ENCODE results near the gene FBXW9. TPM values are rescaled to one million over a fixed set of nuclear protein-coding genes. Genes with fewer than 3 reads are reported as not detected.

FBXW9 gene
- total RNA-seq (1 to 10 TPM; 7.9 to 8.1 TPM), polyA plus RNA-seq (5.9 TPM)

- no peaks in the 10 kb centered on the region for H3K9me3 Mint-ChIP-seq
Measured at GRCh38 chr19:12696366-12697335, at the start of gene FBXW9. Gene FBXW9, minus strand, starts transcription at chr19:12696631. Its CDS starts 50 bp downstream, at chr19:12696581.

DNA sequence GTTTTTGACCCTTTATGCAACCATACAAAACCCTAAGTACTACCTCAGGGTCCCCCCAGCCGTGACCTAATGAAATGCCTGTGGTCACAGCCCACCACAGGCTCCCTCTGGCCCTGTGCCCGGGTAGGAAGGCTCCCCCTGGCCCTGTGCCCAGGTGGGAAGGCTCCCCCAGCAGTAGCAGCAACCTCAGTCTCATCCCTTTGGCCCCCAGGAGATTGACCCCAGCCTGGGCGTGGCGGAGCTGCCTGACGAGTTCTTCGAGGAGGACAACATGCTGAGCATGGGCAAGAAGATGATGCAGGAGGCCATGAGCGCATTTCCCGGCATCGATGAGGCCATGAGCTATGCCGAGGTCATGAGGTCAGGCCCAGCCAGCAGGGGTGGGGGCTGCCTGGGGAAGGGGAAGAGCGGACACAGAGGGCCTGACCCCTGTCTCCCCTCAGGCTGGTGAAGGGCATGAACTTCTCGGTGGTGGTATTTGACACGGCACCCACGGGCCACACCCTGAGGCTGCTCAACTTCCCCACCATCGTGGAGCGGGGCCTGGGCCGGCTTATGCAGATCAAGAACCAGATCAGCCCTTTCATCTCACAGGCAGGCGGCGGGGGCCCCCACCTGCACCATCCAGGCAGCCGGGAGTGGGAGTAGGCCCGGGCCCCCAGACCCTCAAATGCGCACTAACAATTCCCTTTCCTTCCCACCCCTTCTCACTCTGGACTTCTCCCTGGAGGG is 48.9 kb upstream of the FBXW9 start:
- POLR2A ChIA-PET: no interaction called here
- Mint-ChIP-seq H3K4me3 (no peak overlapping the region), H3K27ac (no peak overlapping the region), H3K9me3 (peaks cover 0 to 6% (median 0%) of the 10 kb centered on the region in 5 donors), H3K4me1 (peaks cover 5 to 11% (median 9%) of the 10 kb centered on the region in 3 donors), H3K27me3 (peaks cover 0 to 1% of the 10 kb centered on the region in 2 donors), H3K36me3 (peaks cover 11 to 57% (median 19%) of the 10 kb centered on the region in 3 donors)
- DNase-seq: no peak
- H3K36me3 ChIP-seq (ENCODE audit: insufficient read depth, low read length): peaks cover 13% of the 10 kb centered on the region
- no peaks in the 10 kb centered on the region for H3K9me3 ChIP-seq (ENCODE audit: low read length)
- CTCF ChIA-PET: interaction anchor here (1.3 to 3.6 kb wide), 5 partner anchors 15 to 103 kb away, joined by 3 to 10 read pairs (median 6); no protein-coding TSS in a partner anchor
- no peaks in the 10 kb centered on the region for H3K4me1 ChIP-seq (ENCODE audit: insufficient read depth, low read length)
- H3K4me3 ChIP-seq (ENCODE audit: low read length): no peak overlapping the region
- no peak overlapping the region for H3K27ac ChIP-seq (ENCODE audit: low read depth, low read length)
- H3K27me3 ChIP-seq (ENCODE audit: insufficient read depth, low read length, poor library complexity, severe bottlenecking): no peaks in the 10 kb centered on the region

More at GRCh38 chr19:12696366-12697335, at the start of gene FBXW9:
- DNase-seq: peak; percentile 91 to 98 (median 96)
- peaks cover 10 to 15% (median 12%) of the 10 kb centered on the region in 3 donors for H3K4me1 Mint-ChIP-seq
- ChIA-PET CTCF (interaction anchor here (0.8 to 1.6 kb wide), 7 partner anchors 11 to 64 kb away, joined by 3 to 5 read pairs (median 4); partner anchors contain the start of genes DHPS and TRIR), POLR2A (interaction anchor here (0.5 to 2.4 kb wide), 9 partner anchors 12 to 773 kb away, joined by 3 to 11 read pairs (median 4); partner anchors contain the start of genes DHPS and TRIR)
- Histone ChIP-seq H3K4me3 (ENCODE audit: low read length) (peak within 1 kb of the TSS; percentile 58), H3K4me1 (ENCODE audit: insufficient read depth, low read length) (peaks cover 12% of the 10 kb centered on the region), H3K9me3 (ENCODE audit: low read length) (no peaks in the 10 kb centered on the region), H3K27me3 (ENCODE audit: insufficient read depth, low read length, poor library complexity, severe bottlenecking) (no peaks in the 10 kb centered on the region), H3K27ac (ENCODE audit: low read depth, low read length) (peak within 1 kb of the TSS; percentile 79), H3K36me3 (ENCODE audit: insufficient read depth, low read length) (no peaks in the 10 kb centered on the region)
- peak within 1 kb of the TSS; percentile 93 to 99 (median 96) for H3K27ac Mint-ChIP-seq
- H3K4me3 Mint-ChIP-seq: peak within 1 kb of the TSS; percentile 87 to 98 (median 92)
- H3K36me3 Mint-ChIP-seq: peaks cover 0 to 21% (median 0%) of the 10 kb centered on the region in 3 donors
- H3K27me3 Mint-ChIP-seq: peaks cover 0 to 3% of the 10 kb centered on the region in 2 donors

- H3K27ac ChIP-seq (ENCODE audit: low read depth, low read length): peak overlapping the region; percentile 95
- CTCF ChIA-PET: interaction anchor here (0.9 to 3.1 kb wide), 5 partner anchors 15 to 65 kb away, joined by 3 to 15 read pairs (median 6); no protein-coding TSS in a partner anchor
Measured at GRCh38 chr19:12737835-12738351, 41.5 kb upstream of the FBXW9 start.

DNA sequence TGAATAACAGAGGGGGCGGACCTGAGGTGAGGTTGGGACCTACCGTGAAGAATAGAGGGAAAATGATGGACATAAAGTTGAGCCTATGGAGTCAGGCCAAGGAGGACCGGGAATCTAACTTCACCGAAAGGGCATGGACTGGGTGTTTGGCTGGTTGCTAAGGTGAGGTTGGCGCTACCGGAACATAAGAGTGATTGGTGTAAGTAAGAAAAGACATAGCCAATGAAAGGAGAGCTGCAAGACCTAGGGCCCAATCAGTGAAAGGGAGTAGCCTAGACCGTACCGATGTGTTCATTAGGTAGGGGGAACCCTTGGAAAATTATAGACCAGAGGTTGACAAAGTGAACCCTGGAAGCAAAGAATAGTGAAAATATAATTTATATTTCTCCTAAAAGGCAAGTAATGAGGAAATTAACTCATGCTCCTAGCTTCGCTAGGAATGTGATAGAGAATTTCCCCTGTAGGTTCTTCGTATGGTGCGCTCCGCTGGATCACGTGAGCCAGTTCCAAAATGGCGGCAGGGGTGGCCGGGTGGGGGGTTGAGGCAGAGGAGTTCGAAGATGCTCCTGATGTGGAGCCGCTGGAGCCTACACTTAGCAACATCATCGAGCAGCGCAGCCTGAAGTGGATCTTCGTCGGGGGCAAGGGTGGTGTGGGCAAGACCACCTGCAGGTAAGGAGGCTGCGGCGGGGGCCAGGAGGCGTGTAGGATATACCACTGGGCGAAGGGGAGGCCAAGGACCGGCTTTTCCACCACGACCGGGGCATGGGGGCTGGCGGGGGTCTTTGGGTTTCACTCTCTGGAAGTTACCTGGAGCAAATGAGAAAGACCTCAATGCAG is 40.8 kb upstream of the FBXW9 start, which contains the start of gene GET3:
Gene GET3, plus strand, starts transcription at position 503 of the 840 bp plus-strand sequence. Its CDS starts 9 bp downstream, at position 512.
- POLR2A ChIA-PET: interaction anchor here (0.8 to 4.9 kb wide), 6 partner anchors 14 to 126 kb away, joined by 3 to 38 read pairs (median 6); partner anchors contain the start of genes TNPO2 and ZNF791
- Histone ChIP-seq H3K27me3 (ENCODE audit: insufficient read depth, low read length, poor library complexity, severe bottlenecking) (no peaks in the 10 kb centered on the region), H3K36me3 (ENCODE audit: insufficient read depth, low read length) (peaks cover 14% of the 10 kb centered on the region), H3K4me3 (ENCODE audit: low read length) (peak within 1 kb of the TSS; percentile 81), H3K27ac (ENCODE audit: low read depth, low read length) (peak within 1 kb of the TSS; percentile 95), H3K4me1 (ENCODE audit: insufficient read depth, low read length) (peaks cover 37% of the 10 kb centered on the region), H3K9me3 (ENCODE audit: low read length) (no peaks in the 10 kb centered on the region)
- H3K36me3 Mint-ChIP-seq: peaks cover 0 to 37% (median 4%) of the 10 kb centered on the region in 3 donors
- H3K4me3 Mint-ChIP-seq: peak within 1 kb of the TSS; percentile 87 to 100 (median 99)
- peaks cover 36 to 48% (median 42%) of the 10 kb centered on the region in 3 donors for H3K4me1 Mint-ChIP-seq
- H3K9me3 Mint-ChIP-seq: no peaks in the 10 kb centered on the region
- no peaks in the 10 kb centered on the region for H3K27me3 Mint-ChIP-seq
- CTCF ChIA-PET: interaction anchor here (0.8 to 3.1 kb wide), 9 partner anchors 14 to 97 kb away, joined by 3 to 15 read pairs (median 4); no protein-coding TSS in a partner anchor
- DNase-seq: peak; percentile 69 to 89 (median 85)
- peak within 1 kb of the TSS; percentile 93 to 99 (median 97) for H3K27ac Mint-ChIP-seq

More at GRCh38 chr19:12737835-12738351, 41.5 kb upstream of the FBXW9 start:
- H3K36me3 ChIP-seq (ENCODE audit: insufficient read depth, low read length): peaks cover 14% of the 10 kb centered on the region
- peaks cover 3 to 39% (median 7%) of the 10 kb centered on the region in 3 donors for H3K36me3 Mint-ChIP-seq
- peaks cover 31% of the 10 kb centered on the region for H3K4me1 ChIP-seq (ENCODE audit: insufficient read depth, low read length)
- peak overlapping the region in 5 of 8 donors; percentile 93 to 99 (median 95) for H3K27ac Mint-ChIP-seq
- no peak for DNase-seq
- no peaks in the 10 kb centered on the region for H3K9me3 ChIP-seq (ENCODE audit: low read length)
- H3K4me1 Mint-ChIP-seq: peaks cover 31 to 44% (median 38%) of the 10 kb centered on the region in 3 donors
- H3K4me3 Mint-ChIP-seq: peak overlapping the region; percentile 87 to 100 (median 99)
- no peaks in the 10 kb centered on the region for H3K27me3 ChIP-seq (ENCODE audit: insufficient read depth, low read length, poor library complexity, severe bottlenecking)
- H3K4me3 ChIP-seq (ENCODE audit: low read length): peak overlapping the region; percentile 81
- H3K27me3 Mint-ChIP-seq: no peaks in the 10 kb centered on the region
- H3K9me3 Mint-ChIP-seq: no peaks in the 10 kb centered on the region
- POLR2A ChIA-PET: interaction anchor here (0.8 to 1.4 kb wide), 2 partner anchors 60 to 127 kb away, joined by 4 to 6 read pairs; partner anchors contain the start of gene ZNF791

DNA sequence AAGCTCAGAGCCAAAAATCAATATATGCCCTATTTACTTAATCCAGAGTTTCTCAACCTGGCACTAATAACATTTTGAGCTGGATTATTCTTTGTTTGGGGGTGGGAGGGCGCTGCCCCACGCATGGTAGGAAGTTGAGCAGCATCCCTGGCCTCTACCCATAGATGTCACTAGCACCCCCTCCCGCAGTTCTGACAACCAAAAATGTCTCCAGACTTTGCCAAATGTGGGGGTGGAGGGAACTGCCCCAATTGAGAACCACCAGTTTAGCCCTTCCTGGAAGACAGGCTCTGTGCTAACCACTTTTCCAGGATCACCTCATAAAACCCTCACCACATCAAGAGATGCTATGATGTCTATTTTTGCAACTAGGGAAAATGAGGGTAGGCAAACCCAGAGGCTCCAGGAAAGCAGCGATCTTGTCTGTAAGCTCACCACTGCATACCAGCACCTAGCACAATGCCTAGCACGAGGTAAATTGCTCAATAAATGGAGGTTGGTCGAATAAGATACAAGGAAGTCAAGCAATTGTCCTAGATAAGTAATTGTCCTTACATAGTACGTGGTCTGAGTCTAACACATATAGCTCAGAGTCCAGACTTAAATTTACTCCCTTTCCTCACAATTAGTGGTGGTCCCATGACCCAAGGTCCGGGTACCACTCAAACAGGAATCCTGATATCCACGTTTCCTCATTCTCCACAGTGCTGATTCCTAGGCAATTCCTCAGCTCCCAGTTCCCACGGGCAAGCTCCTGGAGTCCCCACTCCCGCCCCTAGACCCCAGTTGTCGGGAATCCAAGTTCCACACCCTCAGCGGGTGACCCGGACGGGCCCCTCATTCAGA is 37.2 kb upstream of the FBXW9 start:
- H3K36me3 Mint-ChIP-seq: peaks cover 0 to 52% (median 11%) of the 10 kb centered on the region in 3 donors
- no peaks in the 10 kb centered on the region for H3K9me3 Mint-ChIP-seq
- peak overlapping the region; percentile 84 to 96 (median 92) for H3K27ac Mint-ChIP-seq
- H3K4me3 ChIP-seq (ENCODE audit: low read length): peak overlapping the region; percentile 68
- POLR2A ChIA-PET: interaction anchor here (0.6 to 4.9 kb wide), 8 partner anchors 11 to 369 kb away, joined by 3 to 38 read pairs (median 4); partner anchors contain the start of genes DHPS, FBXW9, JUNB and TNPO2
- H3K27me3 Mint-ChIP-seq: no peaks in the 10 kb centered on the region
- peak overlapping the region; percentile 88 for H3K27ac ChIP-seq (ENCODE audit: low read depth, low read length)
- peak in 3 of 5 donors; percentile 21 to 59 (median 48) for DNase-seq
- peaks cover 41% of the 10 kb centered on the region for H3K4me1 ChIP-seq (ENCODE audit: insufficient read depth, low read length)
- no peaks in the 10 kb centered on the region for H3K27me3 ChIP-seq (ENCODE audit: insufficient read depth, low read length, poor library complexity, severe bottlenecking)
- peaks cover 46 to 59% (median 46%) of the 10 kb centered on the region in 3 donors for H3K4me1 Mint-ChIP-seq
- H3K36me3 ChIP-seq (ENCODE audit: insufficient read depth, low read length): peaks cover 26% of the 10 kb centered on the region
- no peaks in the 10 kb centered on the region for H3K9me3 ChIP-seq (ENCODE audit: low read length)
- H3K4me3 Mint-ChIP-seq: peak overlapping the region; percentile 90 to 98 (median 93)
- CTCF ChIA-PET: interaction anchor here (1.0 to 3.8 kb wide), 11 partner anchors 9 to 113 kb away, joined by 3 to 25 read pairs (median 4); partner anchors contain the start of gene TNPO2

GRCh38 chr19:12731337-12731736 is 34.9 kb upstream of the FBXW9 start:
- no peak overlapping the region for H3K4me3 ChIP-seq (ENCODE audit: low read length)
- H3K9me3 ChIP-seq (ENCODE audit: low read length): no peaks in the 10 kb centered on the region
- H3K36me3 ChIP-seq (ENCODE audit: insufficient read depth, low read length): peaks cover 24% of the 10 kb centered on the region
- Mint-ChIP-seq H3K4me3 (peak overlapping the region in 1 of 7 donors; percentile 48), H3K4me1 (peaks cover 28 to 40% (median 30%) of the 10 kb centered on the region in 3 donors), H3K9me3 (no peaks in the 10 kb centered on the region), H3K27me3 (no peaks in the 10 kb centered on the region), H3K36me3 (peaks cover 0 to 55% (median 9%) of the 10 kb centered on the region in 3 donors), H3K27ac (no peak overlapping the region)
- no peak overlapping the region for H3K27ac ChIP-seq (ENCODE audit: low read depth, low read length)
- no peaks in the 10 kb centered on the region for H3K27me3 ChIP-seq (ENCODE audit: insufficient read depth, low read length, poor library complexity, severe bottlenecking)
- no peak for DNase-seq
- ChIA-PET POLR2A (interaction anchor here (0.7 to 1.1 kb wide), 2 partner anchors 8 to 35 kb away, joined by 5 to 11 read pairs; partner anchors contain the start of gene FBXW9), CTCF (interaction anchor here (1.1 to 2.5 kb wide), 2 partner anchors 27 to 116 kb away, joined by 3 to 5 read pairs; no protein-coding TSS in a partner anchor)
- H3K4me1 ChIP-seq (ENCODE audit: insufficient read depth, low read length): peaks cover 25% of the 10 kb centered on the region

All from CD8-positive, alpha-beta memory T cell (primary cell).